Measurements from ENCODE around the gene PPIP5K1.

DNA sequence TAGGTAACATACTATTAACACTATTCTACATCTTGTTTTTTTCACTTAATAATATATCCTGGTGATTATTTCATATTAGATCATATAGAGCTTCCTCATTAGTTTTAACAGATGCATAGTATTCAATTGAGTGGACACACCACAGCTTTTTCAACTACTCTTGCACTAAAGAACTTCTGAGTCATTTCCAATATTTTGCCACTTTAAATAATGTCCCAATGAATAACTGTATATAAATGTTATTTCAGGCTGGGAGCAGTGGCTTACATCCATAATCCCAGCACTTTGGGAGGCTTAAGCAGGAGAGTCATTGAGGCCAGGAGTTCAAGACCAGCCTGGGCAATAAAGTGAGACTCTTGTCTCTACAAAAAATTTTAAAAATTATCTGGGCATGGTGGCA lies 45.7 kb downstream of the PPIP5K1 start:
- TF ChIP-seq, protein P1, sequence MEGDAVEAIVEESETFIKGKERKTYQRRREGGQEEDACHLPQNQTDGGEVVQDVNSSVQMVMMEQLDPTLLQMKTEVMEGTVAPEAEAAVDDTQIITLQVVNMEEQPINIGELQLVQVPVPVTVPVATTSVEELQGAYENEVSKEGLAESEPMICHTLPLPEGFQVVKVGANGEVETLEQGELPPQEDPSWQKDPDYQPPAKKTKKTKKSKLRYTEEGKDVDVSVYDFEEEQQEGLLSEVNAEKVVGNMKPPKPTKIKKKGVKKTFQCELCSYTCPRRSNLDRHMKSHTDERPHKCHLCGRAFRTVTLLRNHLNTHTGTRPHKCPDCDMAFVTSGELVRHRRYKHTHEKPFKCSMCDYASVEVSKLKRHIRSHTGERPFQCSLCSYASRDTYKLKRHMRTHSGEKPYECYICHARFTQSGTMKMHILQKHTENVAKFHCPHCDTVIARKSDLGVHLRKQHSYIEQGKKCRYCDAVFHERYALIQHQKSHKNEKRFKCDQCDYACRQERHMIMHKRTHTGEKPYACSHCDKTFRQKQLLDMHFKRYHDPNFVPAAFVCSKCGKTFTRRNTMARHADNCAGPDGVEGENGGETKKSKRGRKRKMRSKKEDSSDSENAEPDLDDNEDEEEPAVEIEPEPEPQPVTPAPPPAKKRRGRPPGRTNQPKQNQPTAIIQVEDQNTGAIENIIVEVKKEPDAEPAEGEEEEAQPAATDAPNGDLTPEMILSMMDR (IDR thresholded peaks at IDR 0.05), result no peak
- TF ChIP-seq POLR2A (IDR thresholded peaks at IDR 0.05), result no peak
